Natural killer cell (primary cell): Measurements from ENCODE around the gene B4GALT2. TPM values are rescaled to one million over a fixed set of nuclear protein-coding genes. Genes with fewer than 3 reads are reported as not detected.
A peak's percentile ranks its signal among the peaks of the same experiment; 100 is the strongest.

Experiments used
- ATAC-seq, 3 donors: fragments of 150-1000 bp in 2 of 3; fragments of 200-7000 bp in 1 of 3; cut with Tn5 transposase; 1 replicate in 1 of 3; 2 replicates in 2 of 3; pipeline ENCODE4 v1.10.0; 2021; ENCODE audit warnings: mild to moderate bottlenecking in 2 of 3, moderate library complexity in 2 of 3
- DNase-seq, 2 donors: peaks; one replicate each; pipeline versions ENCODE4 v3.0.0 to v3.0.0-alpha.2; 2013 to 2021; ENCODE audit warnings: mixed read lengths in 1 of 2
- H3K27ac ChIP-seq: one replicate; pipeline ENCODE4 v1.5.1; 2013; ENCODE audit warnings: mild to moderate bottlenecking, low read length
- H3K27me3 ChIP-seq: one replicate; pipeline ENCODE4 v1.6.1; 2013; ENCODE audit warnings: low read length; ENCODE audit not compliant: control insufficient read depth, insufficient read depth
- H3K36me3 ChIP-seq: one replicate; pipeline ENCODE4 v1.6.1; 2013; ENCODE audit warnings: low read length; ENCODE audit not compliant: control insufficient read depth, insufficient read depth
- H3K4me1 ChIP-seq: one replicate; pipeline ENCODE4 v1.6.1; 2013; ENCODE audit warnings: low read length; ENCODE audit not compliant: control insufficient read depth, insufficient read depth
- H3K4me3 ChIP-seq: one replicate; pipeline ENCODE4 v1.5.1; 2013; ENCODE audit warnings: low read length
- H3K9me3 ChIP-seq: one replicate; pipeline ENCODE4 v1.6.1; 2013; ENCODE audit warnings: low read length; ENCODE audit not compliant: control insufficient read depth, insufficient read depth
- H3K27ac Mint-ChIP-seq, 2 donors: one replicate each; pipeline ENCODE4 v1.8.0; 2022; ENCODE audit warnings: mild to moderate bottlenecking in 2 of 2, mixed read lengths in 2 of 2, moderate library complexity in 1 of 2
- H3K27me3 Mint-ChIP-seq, 2 donors: one replicate each; pipeline ENCODE4 v1.8.0; 2022; ENCODE audit warnings: low read depth in 2 of 2, mixed read lengths in 2 of 2
- H3K36me3 Mint-ChIP-seq: one replicate; pipeline ENCODE4 v1.8.0; 2022; ENCODE audit warnings: mixed read lengths
- H3K4me1 Mint-ChIP-seq, 2 donors: one replicate each; pipeline ENCODE4 v1.8.0; 2022; ENCODE audit warnings: mixed read lengths in 2 of 2
- H3K4me3 Mint-ChIP-seq: one replicate; pipeline ENCODE4 v1.8.0; 2022; ENCODE audit warnings: mild to moderate bottlenecking, moderate library complexity, mixed read lengths
- H3K9me3 Mint-ChIP-seq, 2 donors: one replicate each; pipeline ENCODE4 v1.8.0; 2022; ENCODE audit warnings: mixed read lengths in 2 of 2
- WGBS: methylation state at CpG from one replicate; pipeline ENCODE4 v1.1.7; 2013; ENCODE audit warnings: missing lambda C conversion rate; ENCODE audit not compliant: insufficient coverage; 5-methylcytosine and 5-hydroxymethylcytosine counted together
- intact Hi-C: fragments of 100-400 bp; cut with micrococcal nuclease; formaldehyde crosslinking; loops from one replicate; pipeline ENCODE4 v1.14.2; 2022
- total RNA-seq, 4 donors: library from RNA; stranded (reverse); fragments of 120-200 nt in 1 of 4; gene quantifications; one replicate each; pipeline versions ENCODE4 v1.2.3 to v1.2.4, GENCODE V29; 2013 to 2022
- TF ChIP-seq, protein P1 (sequence below): fragments of 200-600 bp; IDR thresholded peaks from one replicate; pipeline ENCODE4 v1.8.0; 2022; ENCODE audit warnings: antibody characterized with exemption

Gene B4GALT2
- total RNA-seq, 3 donors from 2014 or later (not counting 1 experiment from before 2014, with no cell fraction given), result 1.5 to 5.5 (median 2.2) TPM

DNA sequence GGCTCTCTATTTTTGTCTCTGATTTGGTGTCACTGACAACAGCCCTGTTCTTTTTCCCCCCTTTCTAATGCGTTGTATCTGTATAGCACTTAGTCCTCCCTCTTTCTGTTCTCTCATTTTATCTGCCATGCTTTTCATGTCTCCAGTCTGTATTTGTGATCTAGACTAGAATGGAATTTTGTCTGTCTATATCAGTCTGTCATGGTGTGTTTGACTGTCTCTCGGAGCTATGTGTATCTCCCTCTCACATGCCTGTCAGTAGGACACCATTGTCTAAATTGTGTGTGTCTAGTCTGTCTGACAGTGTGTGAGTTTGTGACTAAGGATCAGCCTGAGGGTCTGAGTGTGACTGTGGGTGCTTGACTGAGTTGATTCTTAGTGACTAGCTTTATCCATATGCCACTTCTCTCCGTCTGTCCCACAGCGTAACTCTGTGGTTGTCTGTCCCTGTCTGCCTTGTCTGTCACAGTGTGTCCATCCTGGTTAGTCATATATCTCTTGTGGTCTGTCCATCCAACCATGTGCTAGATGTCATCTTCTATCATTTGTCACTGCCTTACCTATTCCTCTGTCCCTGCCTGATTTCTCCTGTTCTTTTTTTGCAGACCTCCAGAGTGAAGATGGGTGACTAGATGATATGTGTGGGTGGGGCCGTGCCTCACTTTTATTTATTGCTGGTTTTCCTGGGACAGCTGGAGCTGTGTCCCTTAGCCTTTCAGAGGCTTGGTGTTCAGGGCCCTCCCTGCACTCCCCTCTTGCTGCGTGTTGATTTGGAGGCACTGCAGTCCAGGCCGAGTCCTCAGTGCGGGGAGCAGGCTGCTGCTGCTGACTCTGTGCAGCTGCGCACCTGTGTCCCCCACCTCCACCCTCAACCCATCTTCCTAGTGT lies 1.4 kb upstream of the B4GALT2 start:
- H3K9me3 Mint-ChIP-seq, result no peaks in the 10 kb centered on the region
- intact Hi-C loops, result no loop called here
- peak overlapping the region; percentile 56 for H3K4me3 Mint-ChIP-seq
- DNase-seq, result no peak
- Histone ChIP-seq H3K4me3 (no peak overlapping the region), H3K27ac (no peak overlapping the region), H3K9me3 (no peaks in the 10 kb centered on the region), H3K27me3 (no peaks in the 10 kb centered on the region), H3K36me3 (peaks cover 18% of the 10 kb centered on the region), H3K4me1 (peaks cover 49% of the 10 kb centered on the region)
- H3K4me1 Mint-ChIP-seq, result peaks cover 41 to 68% of the 10 kb centered on the region in 2 donors
- peaks cover 9% of the 10 kb centered on the region for H3K36me3 Mint-ChIP-seq
- H3K27me3 Mint-ChIP-seq, result no peaks in the 10 kb centered on the region
- TF ChIP-seq, protein P1, sequence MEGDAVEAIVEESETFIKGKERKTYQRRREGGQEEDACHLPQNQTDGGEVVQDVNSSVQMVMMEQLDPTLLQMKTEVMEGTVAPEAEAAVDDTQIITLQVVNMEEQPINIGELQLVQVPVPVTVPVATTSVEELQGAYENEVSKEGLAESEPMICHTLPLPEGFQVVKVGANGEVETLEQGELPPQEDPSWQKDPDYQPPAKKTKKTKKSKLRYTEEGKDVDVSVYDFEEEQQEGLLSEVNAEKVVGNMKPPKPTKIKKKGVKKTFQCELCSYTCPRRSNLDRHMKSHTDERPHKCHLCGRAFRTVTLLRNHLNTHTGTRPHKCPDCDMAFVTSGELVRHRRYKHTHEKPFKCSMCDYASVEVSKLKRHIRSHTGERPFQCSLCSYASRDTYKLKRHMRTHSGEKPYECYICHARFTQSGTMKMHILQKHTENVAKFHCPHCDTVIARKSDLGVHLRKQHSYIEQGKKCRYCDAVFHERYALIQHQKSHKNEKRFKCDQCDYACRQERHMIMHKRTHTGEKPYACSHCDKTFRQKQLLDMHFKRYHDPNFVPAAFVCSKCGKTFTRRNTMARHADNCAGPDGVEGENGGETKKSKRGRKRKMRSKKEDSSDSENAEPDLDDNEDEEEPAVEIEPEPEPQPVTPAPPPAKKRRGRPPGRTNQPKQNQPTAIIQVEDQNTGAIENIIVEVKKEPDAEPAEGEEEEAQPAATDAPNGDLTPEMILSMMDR, result no peak
- no peak for ATAC-seq
- 96% methylated on average over 7 of the region's 9 CpGs for WGBS
- peak overlapping the region in 1 of 2 donors; percentile 91 for H3K27ac Mint-ChIP-seq

DNA sequence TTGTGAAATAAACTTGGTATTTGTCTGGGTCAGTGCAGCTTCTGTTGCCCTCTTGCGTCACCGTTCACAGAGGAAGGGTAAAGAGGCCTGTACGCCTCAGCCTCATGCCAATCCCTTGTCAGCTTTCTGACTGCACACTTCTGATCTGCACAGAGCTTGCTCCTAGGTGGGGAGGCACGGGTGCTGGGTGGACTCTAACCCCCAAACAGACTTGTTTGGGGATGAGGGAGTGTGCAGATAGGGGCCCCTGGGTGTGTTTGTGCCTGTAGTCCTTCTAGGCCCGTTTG lies 803 bp upstream of the B4GALT2 start:
- WGBS, result 79% methylated on average over 5 of the region's 5 CpGs
- H3K9me3 Mint-ChIP-seq, result no peaks in the 10 kb centered on the region
- H3K4me1 Mint-ChIP-seq, result peaks cover 40 to 73% of the 10 kb centered on the region in 2 donors
- H3K4me1 ChIP-seq, result peaks cover 49% of the 10 kb centered on the region
- DNase-seq (no peak), ATAC-seq (no peak)
- peak overlapping the region; percentile 76 for H3K4me3 Mint-ChIP-seq
- H3K27ac ChIP-seq, result no peak overlapping the region
- TF ChIP-seq, protein P1, result no peak
- no peak overlapping the region for H3K4me3 ChIP-seq
- no peak overlapping the region for H3K27ac Mint-ChIP-seq
- H3K27me3 ChIP-seq, result no peaks in the 10 kb centered on the region
- H3K36me3 Mint-ChIP-seq, result peaks cover 9% of the 10 kb centered on the region
- intact Hi-C loops, result no loop called here
- H3K9me3 ChIP-seq, result no peaks in the 10 kb centered on the region
- H3K27me3 Mint-ChIP-seq, result no peaks in the 10 kb centered on the region
- H3K36me3 ChIP-seq, result peaks cover 18% of the 10 kb centered on the region

DNA sequence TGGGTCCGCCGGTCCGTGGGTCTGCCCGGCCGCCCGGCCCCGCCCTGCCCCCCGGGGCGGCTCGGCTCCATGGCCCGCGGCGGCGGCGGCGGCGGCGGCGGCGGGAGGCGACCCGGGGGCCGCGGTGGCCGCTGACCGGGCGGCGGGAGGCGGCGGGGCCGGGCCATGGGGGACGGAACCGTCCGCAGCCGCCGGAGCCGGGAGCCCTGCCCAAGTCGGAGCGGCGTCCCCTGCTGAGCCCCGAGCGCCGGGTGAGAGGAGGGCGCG lies 184 bp downstream of the B4GALT2 start:
- ATAC-seq (no peak), DNase-seq (no peak)
- Histone ChIP-seq H3K9me3 (no peaks in the 10 kb centered on the region), H3K4me1 (peaks cover 44% of the 10 kb centered on the region), H3K27ac (no peak overlapping the region), H3K4me3 (no peak overlapping the region), H3K27me3 (no peaks in the 10 kb centered on the region), H3K36me3 (peaks cover 18% of the 10 kb centered on the region)
- H3K4me3 Mint-ChIP-seq, result no peak overlapping the region
- peaks cover 30 to 65% of the 10 kb centered on the region in 2 donors for H3K4me1 Mint-ChIP-seq
- H3K9me3 Mint-ChIP-seq, result no peaks in the 10 kb centered on the region
- no peak overlapping the region for H3K27ac Mint-ChIP-seq
- TF ChIP-seq, protein P1, result no peak
- intact Hi-C loops, result no loop called here
- no peaks in the 10 kb centered on the region for H3K27me3 Mint-ChIP-seq
- peaks cover 9% of the 10 kb centered on the region for H3K36me3 Mint-ChIP-seq
- under 1% methylated on average over 45 of the region's 45 CpGs for WGBS
